Tibial nerve (tissue), 4 donors: ENCODE measurements around the gene EVA1B. TPM values are rescaled to one million over a fixed set of nuclear protein-coding genes. Genes with fewer than 3 reads are reported as not detected.

Source experiments
- DNase-seq, 2 donors: peaks; one replicate each; pipeline ENCODE4 v3.0.0-alpha.2; 2019; ENCODE audit warnings: low spot score in 2 of 2
- H3K27ac ChIP-seq, 4 donors: fragments of 200-600 bp; sonication (generic) in 3 of 4; one replicate each; pipeline ENCODE4 v1.5.1; 2017 to 2019; ENCODE audit warnings: mild to moderate bottlenecking in 1 of 4
- H3K27me3 ChIP-seq, 2 donors: fragments of 200-600 bp; sonication (generic) in 1 of 2; one replicate each; pipeline versions ENCODE4 v1.5.1 to v1.6.0; 2017 to 2019
- H3K36me3 ChIP-seq, 3 donors: fragments of 200-600 bp; sonication (generic); one replicate each; pipeline ENCODE4 v1.5.1; 2018 to 2019
- H3K4me1 ChIP-seq, 4 donors: fragments of 200-600 bp; sonication (generic) in 3 of 4; one replicate each; pipeline ENCODE4 v1.5.1; 2017 to 2019
- H3K4me3 ChIP-seq, 4 donors: fragments of 200-600 bp; sonication (generic) in 3 of 4; one replicate each; pipeline ENCODE4 v1.5.1; 2017 to 2019; ENCODE audit warnings: mild to moderate bottlenecking in 1 of 4, moderate library complexity in 1 of 4
- H3K9me3 ChIP-seq, 4 donors: fragments of 200-600 bp; sonication (generic) in 3 of 4; one replicate each; pipeline ENCODE4 v1.5.1; 2017 to 2019
- EP300 ChIP-seq, 2 donors: sonication (generic); formaldehyde crosslinking; IDR thresholded peaks; one replicate each; pipeline ENCODE4 v1.6.1; 2017; ENCODE audit warnings: antibody characterized with exemption in 2 of 2, mild to moderate bottlenecking in 1 of 2
- POLR2A ChIP-seq, 2 donors: fragments of 450-650 bp; IDR thresholded peaks; one replicate each; pipeline ENCODE4 v1.6.1; 2017; ENCODE audit warnings: antibody characterized with exemption in 2 of 2, mild to moderate bottlenecking in 2 of 2, moderate library complexity in 2 of 2
- WGBS, 2 donors: methylation state at CpG; one replicate each; pipeline ENCODE4 v1.1.5; 2018; 5-methylcytosine and 5-hydroxymethylcytosine counted together
- total RNA-seq, 4 donors: library from RNA; depleted of rRNA; stranded (reverse); fragments of >200 nt; gene quantifications; one replicate each; pipeline ENCODE4 v1.1.0, GENCODE V29; 2016
- TF ChIP-seq, protein P1 (sequence below), 5 experiments: fragments of 200-600 bp in 3 of 5; fragments of 450-650 bp in 2 of 5; sonication (generic) in 3 of 5; IDR thresholded peaks; one replicate each; pipeline ENCODE4 v1.5.1; 2016 to 2019; ENCODE audit warnings: antibody characterized with exemption in 5 of 5, mild to moderate bottlenecking in 3 of 5, moderate library complexity in 2 of 5

EVA1B gene
- total RNA-seq, 4 donors from 2014 or later: 61.4 to 128 (median 86.3) TPM

DNA sequence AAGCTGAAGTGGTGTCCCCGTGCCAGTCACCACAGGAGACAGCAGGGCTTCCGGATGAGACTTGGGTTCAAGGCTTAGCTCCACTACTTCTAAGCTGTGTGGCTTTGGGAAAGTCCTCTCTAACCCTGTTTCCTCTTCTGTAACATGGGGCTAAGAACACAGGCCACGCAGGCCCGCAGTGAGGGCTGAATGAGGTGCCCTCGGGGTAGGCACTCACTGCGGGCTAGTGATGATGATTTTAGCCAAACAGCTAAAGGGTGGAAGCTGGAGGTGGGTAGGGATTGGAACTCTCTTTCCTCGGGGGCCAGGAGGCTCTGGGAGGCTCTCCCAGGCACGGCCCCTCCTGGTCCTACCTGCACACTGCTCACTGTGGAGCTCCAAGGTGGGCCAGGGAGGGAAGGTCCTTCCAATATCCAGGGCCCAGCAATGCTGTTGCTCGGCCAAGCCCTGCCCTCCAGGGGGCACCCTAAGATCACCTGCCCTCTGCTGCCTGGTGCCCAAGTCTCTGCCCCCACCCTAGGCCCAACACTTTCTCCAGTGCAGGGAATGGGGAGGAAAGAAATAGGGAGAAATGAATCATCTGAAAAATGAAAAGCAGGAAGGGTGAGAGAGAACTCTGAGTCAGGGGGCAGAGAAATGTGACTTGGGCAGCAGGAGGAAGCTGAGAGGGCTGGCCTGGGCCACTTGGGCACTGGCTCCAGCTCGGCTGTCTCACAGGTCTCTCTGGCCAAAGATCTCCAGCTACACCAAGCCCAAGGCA lies 19.2 kb upstream of the EVA1B start:
- WGBS, 2 donors: 69 to 77% methylated on average over 9 to 10 of the region's 10 CpGs
- no peaks in the 10 kb centered on the region for H3K27me3 ChIP-seq
- TF ChIP-seq EP300 (IDR thresholded peaks at IDR 0.05): no peak
- TF ChIP-seq, protein P1, sequence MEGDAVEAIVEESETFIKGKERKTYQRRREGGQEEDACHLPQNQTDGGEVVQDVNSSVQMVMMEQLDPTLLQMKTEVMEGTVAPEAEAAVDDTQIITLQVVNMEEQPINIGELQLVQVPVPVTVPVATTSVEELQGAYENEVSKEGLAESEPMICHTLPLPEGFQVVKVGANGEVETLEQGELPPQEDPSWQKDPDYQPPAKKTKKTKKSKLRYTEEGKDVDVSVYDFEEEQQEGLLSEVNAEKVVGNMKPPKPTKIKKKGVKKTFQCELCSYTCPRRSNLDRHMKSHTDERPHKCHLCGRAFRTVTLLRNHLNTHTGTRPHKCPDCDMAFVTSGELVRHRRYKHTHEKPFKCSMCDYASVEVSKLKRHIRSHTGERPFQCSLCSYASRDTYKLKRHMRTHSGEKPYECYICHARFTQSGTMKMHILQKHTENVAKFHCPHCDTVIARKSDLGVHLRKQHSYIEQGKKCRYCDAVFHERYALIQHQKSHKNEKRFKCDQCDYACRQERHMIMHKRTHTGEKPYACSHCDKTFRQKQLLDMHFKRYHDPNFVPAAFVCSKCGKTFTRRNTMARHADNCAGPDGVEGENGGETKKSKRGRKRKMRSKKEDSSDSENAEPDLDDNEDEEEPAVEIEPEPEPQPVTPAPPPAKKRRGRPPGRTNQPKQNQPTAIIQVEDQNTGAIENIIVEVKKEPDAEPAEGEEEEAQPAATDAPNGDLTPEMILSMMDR (IDR thresholded peaks at IDR 0.05): peak; percentile 49 to 75 (median 60)
- peaks cover 0 to 7% (median 3%) of the 10 kb centered on the region in 4 donors for H3K4me1 ChIP-seq
- H3K4me3 ChIP-seq: no peak overlapping the region
- H3K36me3 ChIP-seq: peaks cover 0 to 82% (median 0%) of the 10 kb centered on the region in 3 donors
- peak overlapping the region in 3 of 4 donors; percentile 3 to 79 (median 58) for H3K27ac ChIP-seq
- no peaks in the 10 kb centered on the region for H3K9me3 ChIP-seq
- DNase-seq: peak; percentile 39 to 44

DNA sequence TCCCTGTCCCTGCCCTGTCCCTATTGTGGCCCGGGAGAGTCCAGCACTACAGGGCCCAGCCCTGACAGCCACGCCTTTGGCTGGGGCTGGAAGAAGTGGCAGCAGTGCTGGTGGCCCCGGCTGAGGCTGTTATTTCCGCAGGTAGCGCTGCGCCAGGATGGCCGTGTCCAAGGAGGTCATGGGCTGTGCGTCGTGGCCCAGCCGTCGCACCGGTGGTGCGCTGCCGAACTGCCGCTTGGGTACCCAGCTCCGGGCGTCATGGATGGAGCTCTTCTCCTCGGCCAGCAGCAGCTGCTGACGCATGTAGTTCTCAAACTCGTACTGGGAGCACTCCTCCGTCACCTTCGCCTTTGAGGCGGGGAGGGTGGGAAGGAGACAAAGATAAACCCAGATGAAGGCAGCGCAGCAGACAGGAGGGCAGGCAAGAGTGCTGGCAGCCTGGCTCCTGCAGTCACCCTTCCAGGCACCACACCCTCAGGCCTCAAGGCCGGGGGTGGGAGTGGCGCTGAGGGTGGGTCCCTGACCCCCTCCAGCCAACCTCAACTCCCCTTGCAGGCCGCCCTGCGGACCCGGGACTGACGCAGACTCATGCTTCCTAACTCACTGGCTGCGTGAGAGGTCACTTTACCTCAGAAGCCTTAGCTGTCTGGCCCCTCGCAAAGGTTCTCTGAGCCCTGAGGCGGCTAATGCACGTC lies 18.3 kb upstream of the EVA1B start:
- Histone ChIP-seq H3K9me3 (no peaks in the 10 kb centered on the region), H3K4me1 (peaks cover 0 to 7% (median 3%) of the 10 kb centered on the region in 4 donors), H3K27me3 (no peaks in the 10 kb centered on the region), H3K36me3 (peaks cover 0 to 74% (median 0%) of the 10 kb centered on the region in 3 donors), H3K4me3 (no peak overlapping the region), H3K27ac (no peak overlapping the region)
- 87 to 90% methylated on average over 21 to 22 of the region's 34 CpGs for WGBS, 2 donors
- TF ChIP-seq EP300 (IDR thresholded peaks at IDR 0.05) (no peak), POLR2A (IDR thresholded peaks at IDR 0.05) (no peak)
- TF ChIP-seq, protein P1 (IDR thresholded peaks at IDR 0.05): no peak
- DNase-seq: no peak

DNA sequence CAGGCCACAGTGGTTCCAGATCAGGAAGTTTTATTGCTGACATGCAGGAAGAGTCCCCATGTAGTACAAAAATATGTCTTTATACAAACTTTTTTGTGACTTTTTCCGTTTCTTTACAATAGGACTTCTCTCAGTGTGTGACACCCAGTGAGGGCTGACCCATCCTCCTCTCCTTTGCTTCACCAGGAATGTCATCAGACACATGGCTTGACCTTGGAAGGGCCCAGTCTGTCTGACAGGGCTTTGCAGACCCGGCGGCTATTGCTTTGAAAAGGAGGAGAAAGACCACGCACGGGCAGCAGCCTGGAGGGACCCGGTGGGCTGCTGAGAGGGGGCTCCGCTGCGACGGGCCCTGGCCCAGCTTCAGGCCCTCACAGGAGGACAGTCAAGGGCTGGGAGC lies 16.2 kb upstream of the EVA1B start:
- H3K4me3 ChIP-seq: no peak overlapping the region
- no peaks in the 10 kb centered on the region for H3K9me3 ChIP-seq
- no peak for TF ChIP-seq POLR2A (IDR thresholded peaks at IDR 0.05)
- TF ChIP-seq, protein P1 (IDR thresholded peaks at IDR 0.05): no peak
- TF ChIP-seq EP300 (IDR thresholded peaks at IDR 0.05): no peak
- H3K27me3 ChIP-seq: no peaks in the 10 kb centered on the region
- WGBS, 2 donors: 58 to 64% methylated on average over 9 of the region's 9 CpGs
- DNase-seq: no peak
- H3K4me1 ChIP-seq: peaks cover 0 to 7% (median 3%) of the 10 kb centered on the region in 4 donors
- peaks cover 0 to 55% (median 0%) of the 10 kb centered on the region in 3 donors for H3K36me3 ChIP-seq
- H3K27ac ChIP-seq: no peak overlapping the region

DNA sequence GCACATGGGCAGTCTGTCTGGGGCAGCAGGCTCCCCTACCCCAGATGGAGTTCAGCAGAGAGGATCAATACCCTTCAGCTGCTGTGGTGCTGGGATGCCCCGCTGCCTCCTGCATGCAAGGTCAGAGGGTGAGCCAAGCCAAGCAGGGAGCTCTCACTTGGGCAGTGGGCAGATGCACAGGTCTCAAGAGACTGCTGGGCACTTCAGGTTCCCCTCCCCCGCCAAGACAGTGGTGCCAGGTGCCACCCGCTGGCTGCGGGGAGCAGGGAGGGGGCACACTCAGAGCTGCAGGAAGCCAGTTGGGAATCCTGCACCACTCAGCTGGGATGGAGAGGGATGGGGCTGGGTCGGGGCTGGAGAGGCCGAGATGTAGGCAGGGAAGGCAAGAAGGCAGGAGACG lies 15.8 kb upstream of the EVA1B start:
- no peak for DNase-seq
- WGBS, 2 donors: 75 to 87% methylated on average over 7 of the region's 7 CpGs
- Histone ChIP-seq H3K36me3 (peaks cover 0 to 51% (median 0%) of the 10 kb centered on the region in 3 donors), H3K4me3 (no peak overlapping the region), H3K9me3 (no peaks in the 10 kb centered on the region), H3K4me1 (peaks cover 0 to 7% (median 3%) of the 10 kb centered on the region in 4 donors), H3K27me3 (no peaks in the 10 kb centered on the region), H3K27ac (no peak overlapping the region)
- TF ChIP-seq, protein P1 (IDR thresholded peaks at IDR 0.05): no peak
- TF ChIP-seq EP300 (IDR thresholded peaks at IDR 0.05) (no peak), POLR2A (IDR thresholded peaks at IDR 0.05) (no peak)

DNA sequence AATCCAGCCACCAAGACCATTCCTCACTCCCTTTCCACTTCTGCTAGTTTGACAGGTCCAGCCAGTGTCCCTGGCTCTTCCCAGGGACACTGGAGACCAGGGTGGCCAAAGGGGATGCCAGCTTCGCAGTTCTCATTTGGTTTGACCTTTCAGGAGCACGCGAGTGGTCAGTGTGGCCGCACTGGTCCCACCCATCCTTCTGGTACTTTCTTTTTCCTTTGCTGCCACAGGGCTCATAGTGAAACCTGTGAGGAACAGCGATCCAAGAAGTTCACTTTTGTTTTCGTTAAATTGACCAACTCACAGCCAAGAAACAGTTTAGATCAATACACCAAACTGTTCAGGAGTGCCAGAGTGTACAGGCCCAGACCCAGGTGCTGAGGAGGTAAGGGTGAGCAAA lies 14.4 kb upstream of the EVA1B start:
- Histone ChIP-seq H3K4me1 (peaks cover 0 to under 1% (median 0%) of the 10 kb centered on the region in 4 donors), H3K9me3 (no peaks in the 10 kb centered on the region), H3K27me3 (no peaks in the 10 kb centered on the region), H3K36me3 (peaks cover 0 to 37% (median 0%) of the 10 kb centered on the region in 3 donors), H3K27ac (no peak overlapping the region), H3K4me3 (no peak overlapping the region)
- no peak for TF ChIP-seq POLR2A (IDR thresholded peaks at IDR 0.05)
- TF ChIP-seq EP300 (IDR thresholded peaks at IDR 0.05): no peak
- TF ChIP-seq, protein P1 (IDR thresholded peaks at IDR 0.05): no peak
- 88 to 89% methylated on average over 6 of the region's 6 CpGs for WGBS, 2 donors
- no peak for DNase-seq
